Karpas-422 (cell line): ENCODE results near the gene MIR17HG. TPM values are rescaled to one million over a fixed set of nuclear protein-coding genes. Genes with fewer than 3 reads are reported as not detected.

ENCODE experiments used
- DNase-seq: peaks from one replicate; pipeline ENCODE4 v3.0.0-alpha.2; 2015
- H2AFZ ChIP-seq: fragments of 200-600 bp; sonication (generic); 2 replicates; pipeline ENCODE4 v1.6.1; 2014; ENCODE audit warnings: antibody characterized with exemption, low read length, mixed read lengths
- H3K27ac ChIP-seq: fragments of 200-600 bp; sonication (generic); 2 replicates; pipeline ENCODE4 v1.5.1; 2014; ENCODE audit warnings: mild to moderate bottlenecking, low read length, moderate library complexity
- H3K27me3 ChIP-seq: fragments of 200-600 bp; sonication (generic); 2 replicates; pipeline ENCODE4 v1.6.1; 2014; ENCODE audit warnings: low read length, mixed read lengths
- H3K36me3 ChIP-seq: fragments of 200-600 bp; sonication (generic); 2 replicates; pipeline ENCODE4 v1.6.1; 2014; ENCODE audit warnings: low read length, mixed read lengths; ENCODE audit not compliant: insufficient read depth
- H3K4me1 ChIP-seq: fragments of 200-600 bp; sonication (generic); 2 replicates; pipeline ENCODE4 v1.6.1; 2014; ENCODE audit warnings: mild to moderate bottlenecking, low read length, mixed read lengths
- H3K4me2 ChIP-seq: fragments of 200-600 bp; sonication (generic); 2 replicates; pipeline ENCODE4 v1.6.1; 2014; ENCODE audit warnings: low read length, low read depth, mild to moderate bottlenecking; ENCODE audit not compliant: poor library complexity, severe bottlenecking
- H3K4me3 ChIP-seq: fragments of 200-600 bp; sonication (generic); 2 replicates; pipeline ENCODE4 v1.5.1; 2014; ENCODE audit warnings: mild to moderate bottlenecking, antibody characterized with exemption, low read length, mixed read lengths
- H3K79me2 ChIP-seq: fragments of 200-600 bp; sonication (generic); 2 replicates; pipeline ENCODE4 v1.6.1; 2014; ENCODE audit warnings: mild to moderate bottlenecking, low read length, mixed read lengths
- H3K9ac ChIP-seq: fragments of 200-600 bp; sonication (generic); 2 replicates; pipeline ENCODE4 v1.6.0; 2014; ENCODE audit warnings: low read length
- H3K9me2 ChIP-seq: fragments of 200-600 bp; sonication (generic), shearing (Covaris generic); replicated peaks from 2 replicates; pipeline ENCODE4 v1.6.0; 2014; ENCODE audit warnings: mild to moderate bottlenecking, low read length, moderate library complexity; ENCODE audit not compliant: insufficient read depth
- H3K9me3 ChIP-seq: fragments of 300-700, 200-600 bp; sonication (generic); 2 replicates; pipeline ENCODE4 v1.6.1; 2014; ENCODE audit warnings: low read length, mixed read lengths
- H4K20me1 ChIP-seq: fragments of 200-600 bp; sonication (generic); 2 replicates; pipeline ENCODE4 v1.6.1; 2014; ENCODE audit warnings: mild to moderate bottlenecking, antibody characterized with exemption, low read length, low read depth; ENCODE audit not compliant: insufficient read depth
- total RNA-seq: library from RNA; depleted of rRNA; stranded (reverse); fragments of >200 nt; shearing (Covaris generic); gene quantifications from 2 replicates; pipeline ENCODE4 v1.2.3, GENCODE V29; 2014; ENCODE audit warnings: low replicate concordance

Gene MIR17HG
- total RNA-seq, 1 experiment from 2014 or later = 23.4 TPM

- DNase-seq = no peak
Observed at GRCh38 chr13:91368101-91368500, 20.6 kb downstream of the MIR17HG start.

DNA sequence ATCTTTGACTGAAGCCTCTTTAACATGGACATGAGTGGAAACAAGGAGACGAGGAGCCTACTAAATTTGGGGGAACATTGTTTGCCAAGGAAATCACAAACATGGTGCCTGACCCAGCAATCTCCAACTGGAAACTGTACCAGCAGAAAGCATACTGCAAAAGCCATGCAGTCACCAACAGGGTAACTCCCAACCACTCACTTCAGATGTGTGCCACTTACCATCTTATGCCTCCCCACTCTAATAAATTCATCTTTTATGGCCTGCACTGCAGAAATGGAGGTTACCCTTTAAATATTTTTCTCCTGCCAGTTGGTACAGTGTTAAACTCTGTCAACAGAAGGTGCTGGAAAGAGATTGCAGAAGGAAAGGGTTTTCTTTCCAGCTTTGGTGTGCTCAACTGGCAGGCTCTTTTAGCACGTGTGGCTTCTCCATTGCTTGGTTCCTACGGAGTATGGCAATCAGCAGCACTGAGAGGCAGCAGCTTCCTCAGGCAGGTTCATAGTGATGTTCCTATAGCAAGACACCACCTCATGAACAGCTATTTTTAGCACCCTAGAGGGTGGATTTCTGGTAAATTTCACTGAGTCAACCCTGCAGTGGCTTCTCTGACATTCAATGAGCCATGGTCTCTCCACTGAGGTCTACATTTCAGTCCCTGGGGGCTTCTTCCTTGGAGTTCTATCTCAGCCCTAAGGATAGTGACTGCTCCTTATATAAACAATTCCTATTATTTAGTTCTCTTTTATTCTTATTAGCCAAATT, 21.4 kb downstream of the MIR17HG start:
- Histone ChIP-seq H3K27me3 (no peaks in the 10 kb centered on the region), H3K9me2 (no peaks in the 10 kb centered on the region), H2AFZ (no peak overlapping the region), H3K79me2 (no peaks in the 10 kb centered on the region), H4K20me1 (no peaks in the 10 kb centered on the region), H3K36me3 (no peaks in the 10 kb centered on the region), H3K4me1 (0 out of 2 replicates have a peak, but pooled peaks cover 4% of the 10 kb centered on the region), H3K4me3 (no peak overlapping the region), H3K9me3 (no peaks in the 10 kb centered on the region), H3K9ac (no peak overlapping the region), H3K27ac (no peak overlapping the region), H3K4me2 (no peak overlapping the region)
- no peak for DNase-seq

More at GRCh38 chr13:91368101-91368500, 20.6 kb downstream of the MIR17HG start:
- Histone ChIP-seq H3K27ac (no peak overlapping the region), H3K4me2 (no peak overlapping the region), H3K9me2 (no peaks in the 10 kb centered on the region), H4K20me1 (no peaks in the 10 kb centered on the region), H3K27me3 (no peaks in the 10 kb centered on the region), H3K36me3 (no peaks in the 10 kb centered on the region), H3K4me1 (0 out of 2 replicates have a peak, but pooled peaks cover 4% of the 10 kb centered on the region), H3K4me3 (no peak overlapping the region), H2AFZ (no peak overlapping the region), H3K9me3 (no peaks in the 10 kb centered on the region), H3K79me2 (no peaks in the 10 kb centered on the region), H3K9ac (no peak overlapping the region)

- Histone ChIP-seq H3K27ac (no peak overlapping the region), H3K9me2 (no peaks in the 10 kb centered on the region), H3K27me3 (no peaks in the 10 kb centered on the region), H3K9ac (no peak overlapping the region), H3K4me1 (0 out of 2 replicates have a peak, but pooled peaks cover 4% of the 10 kb centered on the region), H3K9me3 (no peaks in the 10 kb centered on the region), H4K20me1 (no peaks in the 10 kb centered on the region), H3K79me2 (no peaks in the 10 kb centered on the region), H3K4me2 (no peak overlapping the region), H3K36me3 (no peaks in the 10 kb centered on the region), H3K4me3 (no peak overlapping the region), H2AFZ (no peak overlapping the region)
- no peak for DNase-seq
Observed at GRCh38 chr13:91369441-91369831, 21.9 kb downstream of the MIR17HG start.

- Histone ChIP-seq H3K4me2 (no peak overlapping the region), H3K9ac (no peak overlapping the region), H3K27me3 (no peaks in the 10 kb centered on the region), H3K36me3 (no peaks in the 10 kb centered on the region), H3K9me2 (no peaks in the 10 kb centered on the region), H3K4me3 (no peak overlapping the region), H3K79me2 (no peaks in the 10 kb centered on the region), H3K27ac (no peak overlapping the region), H2AFZ (no peak overlapping the region), H3K4me1 (0 out of 2 replicates have a peak, but pooled peaks cover 4% of the 10 kb centered on the region), H4K20me1 (no peaks in the 10 kb centered on the region), H3K9me3 (no peaks in the 10 kb centered on the region)
- no peak for DNase-seq
Observed at GRCh38 chr13:91370501-91370900, 23.0 kb downstream of the MIR17HG start.

DNA sequence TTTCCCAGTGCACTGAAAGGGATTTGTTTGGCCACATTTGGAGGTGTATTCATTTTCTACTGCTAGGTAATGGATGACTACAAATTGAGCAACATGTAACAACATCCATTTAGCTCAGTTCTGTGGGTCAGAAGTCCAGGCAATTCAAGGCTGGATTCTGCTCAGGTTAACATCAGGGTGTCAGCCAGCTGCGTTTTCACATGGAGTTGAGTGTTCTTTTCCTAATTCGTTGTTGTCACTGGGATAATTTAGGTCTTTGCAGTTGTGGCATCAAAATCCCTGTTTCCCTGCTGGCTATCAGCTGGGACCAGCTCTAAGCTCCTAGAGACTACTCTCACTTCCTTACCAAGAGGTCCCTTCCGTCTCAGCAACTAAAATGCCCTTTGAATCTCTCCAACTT, 25.4 kb downstream of the MIR17HG start:
- Histone ChIP-seq H3K36me3 (no peaks in the 10 kb centered on the region), H3K4me3 (no peak overlapping the region), H3K4me1 (0 out of 2 replicates have a peak, but pooled peaks cover 4% of the 10 kb centered on the region), H3K79me2 (no peaks in the 10 kb centered on the region), H3K9ac (no peak overlapping the region), H3K27me3 (no peaks in the 10 kb centered on the region), H3K9me3 (no peaks in the 10 kb centered on the region), H4K20me1 (no peaks in the 10 kb centered on the region), H3K4me2 (no peak overlapping the region), H3K9me2 (no peaks in the 10 kb centered on the region), H2AFZ (no peak overlapping the region), H3K27ac (no peak overlapping the region)
- no peak for DNase-seq

DNA sequence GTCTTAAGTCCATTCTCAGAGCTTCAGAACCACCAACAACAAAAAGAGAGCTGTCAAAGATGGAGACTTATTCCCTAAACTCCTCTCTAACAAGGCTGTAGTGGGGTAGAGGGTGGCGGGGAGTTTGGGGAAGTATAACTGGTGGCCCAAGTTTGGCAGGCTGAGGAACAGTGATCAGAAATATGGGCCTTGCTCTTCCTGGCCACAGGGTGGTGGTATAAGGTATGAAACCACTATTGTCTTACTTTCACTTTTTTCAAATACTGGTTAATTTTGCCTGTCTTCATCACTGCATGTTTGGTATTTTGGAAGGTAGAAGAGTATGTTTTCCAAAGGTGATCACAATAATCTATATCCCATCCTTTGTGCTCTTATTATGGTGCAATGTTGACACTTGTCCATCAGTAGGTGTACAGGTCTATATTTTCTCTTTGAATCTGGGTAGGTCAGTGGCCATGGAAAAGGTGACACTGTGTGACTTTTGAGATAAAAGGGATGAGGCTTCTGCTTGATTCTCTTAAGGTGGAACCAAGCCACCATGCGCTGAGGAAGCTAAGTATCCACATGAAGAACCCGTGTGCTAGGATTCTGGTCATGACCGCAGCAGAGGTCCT, 27.7 kb downstream of the MIR17HG start:
- no peaks in the 10 kb centered on the region for H3K9me2 ChIP-seq
- no peak overlapping the region for H3K27ac ChIP-seq
- H3K36me3 ChIP-seq = no peaks in the 10 kb centered on the region
- H3K4me3 ChIP-seq = no peak overlapping the region
- peak; percentile 77 for DNase-seq
- H3K27me3 ChIP-seq = no peaks in the 10 kb centered on the region
- no peak overlapping the region for H3K9ac ChIP-seq
- H3K79me2 ChIP-seq = no peaks in the 10 kb centered on the region
- no peak overlapping the region for H2AFZ ChIP-seq
- no peak overlapping the region for H3K4me2 ChIP-seq
- no peaks in the 10 kb centered on the region for H4K20me1 ChIP-seq
- no peaks in the 10 kb centered on the region for H3K9me3 ChIP-seq
- 0 out of 2 replicates have a peak, but pooled peaks cover under 1% of the 10 kb centered on the region for H3K4me1 ChIP-seq

GRCh38 chr13:91381371-91381770, 33.9 kb downstream of the MIR17HG start:
- H3K27me3 ChIP-seq = no peaks in the 10 kb centered on the region
- H3K4me2 ChIP-seq = no peak overlapping the region
- H3K4me3 ChIP-seq = no peak overlapping the region
- H3K36me3 ChIP-seq = no peaks in the 10 kb centered on the region
- no peaks in the 10 kb centered on the region for H3K9me3 ChIP-seq
- H3K9me2 ChIP-seq = no peaks in the 10 kb centered on the region
- peak; percentile 60 for DNase-seq
- no peaks in the 10 kb centered on the region for H3K79me2 ChIP-seq
- H3K4me1 ChIP-seq = no peaks in the 10 kb centered on the region
- no peak overlapping the region for H2AFZ ChIP-seq
- no peaks in the 10 kb centered on the region for H4K20me1 ChIP-seq
- H3K27ac ChIP-seq = no peak overlapping the region
- H3K9ac ChIP-seq = no peak overlapping the region

GRCh38 chr13:91383836-91384235, 36.3 kb downstream of the MIR17HG start:
- no peak overlapping the region for H3K27ac ChIP-seq
- 0 out of 2 replicates have a peak, but pooled peaks cover 3% of the 10 kb centered on the region for H3K27me3 ChIP-seq
- no peak overlapping the region for H2AFZ ChIP-seq
- no peaks in the 10 kb centered on the region for H3K36me3 ChIP-seq
- H3K9ac ChIP-seq = no peak overlapping the region
- H3K4me2 ChIP-seq = no peak overlapping the region
- DNase-seq = no peak
- H4K20me1 ChIP-seq = no peaks in the 10 kb centered on the region
- no peak overlapping the region for H3K4me3 ChIP-seq
- no peaks in the 10 kb centered on the region for H3K9me3 ChIP-seq
- no peaks in the 10 kb centered on the region for H3K79me2 ChIP-seq
- no peaks in the 10 kb centered on the region for H3K4me1 ChIP-seq
- no peaks in the 10 kb centered on the region for H3K9me2 ChIP-seq
